Amniotic epithelial cell (primary cell): Measurements from ENCODE around the gene TIMM10.
"Not testable (repeated sequence)": the region's sequence is repeated elsewhere in the genome, so short reads cannot be mapped to it uniquely, and the experiment has no call there.

Experiments used
- DNase-seq: peaks from one replicate; pipeline ENCODE4 v3.0.0-alpha.2; 2010; ENCODE audit warnings: low read depth

The TIMM10 gene

DNA sequence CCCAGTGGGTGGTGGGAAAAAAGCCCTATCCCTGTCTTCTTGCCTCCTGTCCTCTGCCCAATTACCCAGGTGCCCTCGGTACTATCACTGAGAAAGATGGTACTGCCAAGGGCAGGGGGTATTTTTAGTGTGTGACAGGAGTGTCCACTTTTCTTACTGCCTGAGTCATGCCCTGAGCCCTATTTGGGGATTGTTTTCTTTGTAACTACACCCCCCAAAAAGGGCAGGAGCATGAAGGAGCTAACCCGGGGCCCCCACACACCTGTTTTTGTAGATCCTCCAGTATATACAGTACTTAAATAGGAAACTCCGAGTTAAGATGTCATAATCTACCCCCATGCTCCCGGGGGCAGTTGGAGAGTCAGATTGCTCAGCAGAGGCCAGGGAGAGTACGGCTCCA lies 10.6 kb upstream of the TIMM10 start:
- DNase-seq: no peak

DNA sequence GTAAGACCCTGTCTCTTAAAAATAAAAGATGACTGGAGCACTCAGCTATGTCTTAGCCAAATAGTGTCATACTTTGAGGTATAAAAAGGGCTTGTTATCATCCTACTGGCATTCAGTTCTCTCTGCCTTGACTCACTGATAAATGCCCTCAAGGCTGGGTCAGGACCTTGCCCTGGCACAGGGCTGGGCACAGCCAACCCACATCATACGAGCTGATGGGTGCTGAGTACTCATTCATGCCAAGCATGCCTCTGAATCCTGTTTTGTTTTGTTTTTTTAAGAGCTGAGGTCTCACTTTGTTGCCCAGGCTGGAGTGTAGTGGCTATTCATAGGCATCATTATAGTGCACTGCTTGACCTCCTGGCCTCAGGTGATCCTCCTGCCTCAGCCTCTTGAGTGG lies 8.8 kb upstream of the TIMM10 start:
- no peak for DNase-seq

DNA sequence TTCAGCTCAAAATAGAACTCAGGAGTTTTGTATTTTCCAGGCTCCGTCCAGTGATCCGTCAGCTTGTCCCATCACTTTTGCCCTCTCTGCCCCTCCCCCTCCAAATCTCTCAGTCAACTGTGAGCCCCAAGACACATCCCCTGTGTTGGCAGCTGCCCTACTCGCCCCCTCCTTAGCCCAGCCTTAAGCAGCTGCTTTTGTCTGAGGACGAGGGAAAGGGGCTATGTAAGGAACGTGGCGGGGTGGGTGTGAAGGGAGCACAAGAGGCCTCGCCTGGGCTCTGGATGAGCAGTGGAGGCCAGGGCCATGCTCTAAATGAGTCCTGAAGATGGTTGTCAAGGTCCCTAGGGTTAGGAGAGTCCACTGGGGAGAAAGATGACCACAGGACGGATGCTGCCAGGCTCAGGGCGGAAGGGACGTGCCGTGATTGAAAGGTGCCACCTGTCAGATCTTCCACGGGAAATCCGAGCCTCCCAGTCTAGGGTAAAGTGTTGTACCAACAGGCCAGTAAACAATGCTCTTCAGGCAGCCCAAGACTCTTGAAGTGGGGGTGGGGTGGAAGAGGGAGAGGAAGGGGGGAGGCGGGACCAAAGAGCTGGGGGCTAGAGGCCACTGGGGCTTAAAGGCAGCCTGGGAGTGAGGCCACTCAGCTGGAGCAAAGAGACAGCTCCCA lies 6.5 kb upstream of the TIMM10 start, which contains the start of gene SMTNL1:
Gene SMTNL1, plus strand, starts transcription at position 649 of the 673 bp plus-strand sequence. CDS start 5,048 bp downstream, outside the sequence.
- DNase-seq: no peak

DNA sequence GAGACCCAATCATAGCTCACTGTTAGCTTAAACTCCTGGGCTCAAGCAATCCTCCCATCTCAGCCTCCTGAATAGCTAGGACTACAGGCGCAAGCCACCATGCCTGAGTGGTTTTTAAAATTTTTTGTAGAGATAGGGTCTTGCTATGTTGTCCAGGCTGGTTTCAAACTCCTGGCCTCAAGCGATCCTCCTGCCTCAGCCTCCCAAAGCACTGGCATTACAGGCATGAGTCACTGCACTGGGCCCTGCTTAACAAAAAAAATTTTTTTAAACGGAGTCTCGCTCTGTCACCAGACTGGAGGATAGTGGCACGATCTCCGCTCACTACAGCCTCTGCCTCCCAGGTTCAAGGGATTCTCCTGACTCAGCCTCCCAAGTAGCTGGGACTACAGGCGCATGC lies 3.9 kb upstream of the TIMM10 start:
- DNase-seq: not testable (repeated sequence)

DNA sequence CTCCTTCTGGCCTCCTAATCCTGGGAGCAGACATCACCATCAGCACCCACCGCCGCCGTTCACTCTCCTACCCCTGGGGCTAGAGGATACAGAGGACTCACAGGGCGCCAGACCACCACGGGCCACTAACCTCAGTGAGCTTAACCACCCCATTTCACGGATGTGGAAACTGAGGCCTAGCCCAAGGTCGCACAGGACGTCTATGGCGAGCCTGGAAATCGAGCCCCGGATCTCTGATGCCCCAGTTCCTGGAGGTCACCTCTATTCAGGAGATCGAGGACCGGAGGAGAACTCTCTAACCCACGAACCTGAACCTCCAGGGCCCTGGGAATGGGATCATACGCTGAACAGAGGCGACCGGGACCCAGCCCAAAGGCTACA lies 349 bp downstream of the TIMM10 start:
- no peak for DNase-seq

DNA sequence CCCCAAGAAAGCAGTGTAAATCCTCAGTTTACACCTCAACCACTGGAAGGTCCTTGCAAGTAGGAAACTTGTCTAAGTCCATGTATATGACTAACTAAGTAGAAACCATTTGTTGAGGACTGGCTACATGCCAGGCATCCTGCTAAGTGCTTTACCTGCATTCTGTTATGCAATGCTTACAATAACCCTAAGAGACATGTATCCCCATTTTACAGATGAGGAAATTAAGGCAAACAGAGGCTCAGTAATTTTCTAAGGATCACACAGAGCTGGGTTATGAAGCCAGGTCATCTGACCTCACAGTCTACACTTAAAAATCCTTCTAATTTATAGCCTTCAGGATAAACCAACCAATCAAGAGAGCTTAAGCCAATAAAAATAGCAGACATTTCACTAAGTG lies 1.5 kb downstream of the TIMM10 start:
- DNase-seq: no peak

DNA sequence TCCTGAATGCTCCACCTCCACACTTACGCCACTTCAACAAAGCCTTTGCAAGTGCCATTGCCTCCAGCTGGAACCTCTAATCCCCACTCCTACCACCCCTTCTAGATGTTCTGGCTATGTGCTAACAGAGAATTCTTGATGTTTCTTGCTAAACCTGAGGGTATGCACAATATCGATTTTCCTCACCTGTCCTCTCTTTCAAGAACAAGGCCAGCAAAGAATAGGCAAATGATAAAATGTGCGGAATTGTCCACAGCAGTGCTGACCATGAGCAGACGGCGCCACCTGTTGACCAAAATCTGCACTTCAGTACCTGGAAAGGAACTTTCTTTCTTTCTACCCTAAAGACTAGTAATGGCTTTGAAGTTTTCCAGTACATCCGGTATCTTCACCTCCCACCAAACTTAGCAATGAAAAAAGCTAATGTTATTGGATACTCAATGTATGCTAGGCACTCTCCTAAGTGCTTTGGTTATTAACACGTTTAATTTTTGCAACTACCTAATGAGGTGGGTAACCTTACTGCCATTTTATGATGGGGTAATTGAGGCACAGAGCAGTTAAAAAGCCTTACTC lies 3.4 kb downstream of the TIMM10 start:
- peak; percentile 49 for DNase-seq

DNA sequence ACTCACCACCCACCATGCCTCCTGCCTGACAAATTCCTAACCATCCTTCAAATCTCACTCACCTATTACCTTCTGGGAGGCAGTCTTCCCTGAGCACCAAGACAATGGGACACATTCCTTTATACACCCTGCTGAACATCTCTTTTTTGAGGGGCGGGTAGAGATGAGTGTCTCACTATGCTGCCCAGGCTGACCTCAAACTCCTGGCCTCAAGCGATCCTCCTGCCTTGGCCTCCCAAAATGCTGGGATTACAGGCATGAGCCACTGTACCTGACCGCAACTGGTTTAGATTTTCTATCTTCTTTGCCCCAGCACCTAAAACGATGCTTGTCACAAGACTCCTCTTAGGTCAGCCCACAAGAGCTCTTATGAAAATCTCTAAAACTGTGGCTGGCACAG lies 7.1 kb downstream of the TIMM10 start:
- DNase-seq: no peak

DNA sequence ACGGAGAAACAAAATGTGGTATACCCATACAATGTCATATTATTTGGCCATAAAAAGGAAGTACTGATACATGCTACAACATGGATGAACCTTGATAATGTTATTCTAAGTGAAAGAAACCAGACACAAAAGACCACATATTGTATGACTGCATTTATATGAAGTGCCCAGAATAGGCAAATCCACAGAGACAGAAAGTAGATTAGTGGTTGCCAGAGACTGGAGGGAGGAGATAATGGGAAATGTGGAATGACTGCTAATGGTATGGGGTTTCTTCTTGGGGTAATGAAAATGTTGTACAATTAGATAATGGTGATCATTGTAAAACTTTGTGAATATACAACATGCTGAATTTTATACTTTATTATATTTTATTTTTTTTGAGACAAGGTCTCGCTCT lies 9.4 kb downstream of the TIMM10 start:
- DNase-seq: no peak

DNA sequence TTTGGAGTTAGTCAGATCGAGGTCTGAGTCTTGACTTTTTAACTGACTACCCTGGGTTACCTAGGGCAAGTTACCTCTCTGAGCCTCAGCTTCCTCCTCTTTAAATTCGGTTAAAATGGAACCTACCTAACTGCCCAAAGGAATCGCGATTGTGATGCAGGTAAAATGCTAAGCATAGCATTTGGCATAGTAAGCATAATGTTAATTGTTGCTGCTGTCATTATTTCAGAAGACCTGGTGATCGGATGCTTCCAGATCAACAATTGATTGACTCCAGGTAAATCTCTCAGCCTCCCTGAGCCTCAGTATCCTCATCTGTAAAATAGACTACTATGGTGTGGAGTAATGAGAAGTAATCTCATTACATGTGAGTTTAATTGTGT lies 14.5 kb downstream of the TIMM10 start:
- DNase-seq: no peak

DNA sequence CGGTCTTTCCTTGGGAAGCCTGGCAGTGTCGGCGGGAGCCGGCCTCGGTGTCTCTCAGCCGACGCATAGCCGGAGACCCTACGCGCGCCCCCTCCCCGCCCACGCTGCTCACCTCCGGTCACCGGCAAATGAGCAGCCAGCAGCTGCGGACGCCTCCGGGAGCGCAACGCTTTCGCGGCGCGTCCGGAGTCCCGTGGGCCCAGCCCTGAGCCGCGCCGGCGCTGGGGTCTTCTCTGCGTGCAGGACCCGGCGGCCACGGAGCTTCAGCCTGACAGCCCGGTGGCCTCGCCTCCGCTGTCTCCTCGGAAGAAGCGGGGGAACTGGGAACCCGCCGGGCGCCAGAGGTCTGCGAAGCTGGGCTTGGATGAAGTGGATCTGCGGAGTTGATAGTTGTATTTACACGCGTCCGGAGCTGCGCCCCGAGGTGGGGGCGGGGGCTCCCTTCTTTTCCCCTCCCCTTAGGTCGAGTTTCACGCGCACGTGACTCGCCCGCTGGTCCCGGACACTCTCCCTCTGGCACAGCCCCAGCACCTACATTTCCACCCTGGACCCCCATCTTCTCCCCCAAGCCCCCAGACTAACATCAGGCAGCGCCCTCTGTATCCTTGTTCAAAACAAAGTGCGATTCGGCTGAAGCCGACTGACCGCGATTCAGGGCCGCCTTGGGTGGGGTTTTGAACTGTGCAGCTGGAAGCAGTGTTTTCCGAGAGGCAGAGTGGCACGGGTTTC lies 15.1 kb downstream of the TIMM10 start, which contains the start of gene SLC43A1:
Gene SLC43A1, minus strand, starts transcription at position 371 of the 729 bp plus-strand sequence. CDS start 1,591 bp downstream, outside the sequence.
- peak; percentile 62 for DNase-seq

DNA sequence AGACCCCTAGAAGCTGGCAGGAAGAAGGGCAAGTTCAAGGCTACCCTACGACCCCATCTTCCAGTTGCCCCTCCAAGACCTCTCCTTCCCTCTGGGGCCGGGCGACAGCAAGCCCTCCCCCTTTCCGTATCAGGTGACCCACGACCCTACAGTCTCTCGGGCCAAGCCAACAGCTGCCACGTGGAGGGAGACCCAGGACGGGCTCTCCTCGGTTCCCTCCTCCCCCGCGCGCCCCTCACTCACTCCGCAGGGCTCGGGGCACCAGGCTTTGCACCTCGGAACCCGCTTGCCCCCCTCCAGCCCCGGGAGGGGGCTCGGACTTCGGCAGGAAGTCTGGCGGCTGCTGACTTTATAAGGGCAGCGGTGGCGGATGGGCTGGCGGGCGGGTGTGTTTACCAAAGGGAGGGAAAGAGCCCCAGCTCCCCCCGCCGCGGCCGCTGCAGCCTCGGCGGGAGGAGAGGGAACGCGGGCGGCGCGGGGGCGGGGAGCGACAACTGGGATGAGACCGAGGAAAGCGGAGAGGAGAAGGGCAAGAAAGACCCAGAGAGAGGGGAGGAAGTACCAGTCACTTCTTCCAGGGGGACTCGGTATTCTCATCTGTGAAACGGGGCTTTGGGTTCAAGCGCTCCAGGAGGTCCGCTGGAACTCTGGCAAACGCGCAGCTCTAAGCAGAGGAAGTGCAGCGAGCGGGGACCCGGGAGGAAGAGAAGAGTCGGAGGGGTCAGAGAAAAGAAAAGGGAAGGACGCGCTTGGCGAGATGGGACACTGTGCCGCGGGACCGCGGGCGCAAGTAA lies 15.8 kb downstream of the TIMM10 start:
- peak; percentile 9 for DNase-seq

DNA sequence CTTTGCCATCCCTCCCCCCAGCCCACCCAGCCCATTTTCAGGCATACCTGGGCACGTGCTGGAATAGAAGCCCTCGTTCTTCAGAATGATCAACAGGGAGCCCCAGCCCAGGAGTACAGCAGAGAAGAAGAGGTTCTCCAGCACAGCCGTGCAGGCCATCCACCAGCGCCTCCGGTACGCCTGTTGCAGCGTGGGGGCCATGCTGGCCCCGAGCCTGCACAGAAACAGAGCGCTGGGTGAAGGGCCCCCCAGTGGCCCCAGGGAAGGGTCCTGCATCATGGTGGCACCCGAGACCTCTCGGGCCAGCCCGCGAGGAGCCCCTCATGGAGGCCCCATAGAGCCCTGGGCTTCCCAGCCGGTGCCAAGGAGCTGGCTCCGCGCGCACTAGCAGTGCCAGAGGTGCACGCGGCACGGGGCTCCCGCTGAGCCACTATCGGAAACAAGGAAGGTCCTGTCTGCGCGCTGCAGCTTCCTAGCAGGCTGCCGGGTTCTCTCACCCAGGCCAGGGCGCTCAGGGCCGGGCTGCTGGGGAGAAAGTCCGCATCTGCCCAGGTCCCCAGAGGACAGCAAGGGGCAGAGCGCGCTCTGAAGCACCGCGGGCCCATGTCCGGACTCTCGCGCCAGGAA lies 16.5 kb downstream of the TIMM10 start:
- DNase-seq: peak; percentile 28

DNA sequence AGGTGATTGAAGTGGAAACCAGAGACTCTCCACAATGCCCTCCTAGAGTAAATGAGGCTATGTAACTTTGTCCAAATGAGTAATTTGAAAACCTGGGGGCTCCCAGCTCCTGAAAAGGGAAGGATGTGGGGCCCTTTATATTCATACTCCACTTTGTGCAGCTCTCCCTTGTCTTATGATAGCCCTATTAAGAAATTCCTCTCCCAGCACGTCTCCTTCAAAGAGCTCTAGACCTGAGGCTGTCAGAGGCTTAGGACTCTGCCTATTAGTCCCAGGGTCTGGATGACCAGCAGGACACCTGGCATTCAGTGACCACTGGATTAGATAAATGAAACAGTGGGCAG lies 17.1 kb downstream of the TIMM10 start:
- no peak for DNase-seq

DNA sequence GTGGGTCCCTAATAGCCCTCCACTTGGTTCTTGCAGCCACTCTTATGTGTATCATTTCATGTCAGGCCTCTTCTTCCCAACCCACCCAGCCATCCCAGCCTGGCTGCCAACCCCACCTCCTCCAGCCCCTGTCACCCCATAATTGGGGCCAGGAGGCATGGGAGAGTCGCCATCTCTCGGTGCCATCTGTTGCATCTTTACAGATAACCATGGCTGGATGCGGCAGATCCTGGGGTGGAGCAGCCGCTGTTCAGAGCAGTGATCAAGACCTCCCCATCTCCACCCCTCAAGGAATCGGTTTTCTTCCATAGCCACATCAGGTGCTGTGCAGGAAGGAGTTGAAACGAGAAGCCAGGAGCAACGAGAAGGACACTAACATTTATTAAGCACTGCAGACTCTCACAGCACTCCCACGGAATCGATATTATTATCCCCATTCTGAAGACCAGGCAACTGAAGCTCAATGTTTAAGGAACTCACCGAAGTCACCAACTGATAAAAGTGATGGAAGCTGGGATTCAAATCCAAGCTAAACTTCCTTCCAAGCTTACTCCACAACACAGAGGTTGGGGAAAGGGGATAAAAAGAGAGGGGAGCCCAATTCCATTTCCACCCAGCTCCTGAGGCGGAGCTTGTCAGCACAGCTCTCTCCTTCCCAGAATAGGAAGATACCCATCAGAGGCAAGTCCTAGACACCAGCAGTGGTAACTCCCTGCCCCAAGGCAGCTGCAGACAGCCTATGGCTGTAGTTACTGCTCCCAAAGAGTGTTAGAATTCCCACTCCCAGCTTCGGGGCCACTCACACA lies 17.7 kb downstream of the TIMM10 start:
- no peak for DNase-seq

DNA sequence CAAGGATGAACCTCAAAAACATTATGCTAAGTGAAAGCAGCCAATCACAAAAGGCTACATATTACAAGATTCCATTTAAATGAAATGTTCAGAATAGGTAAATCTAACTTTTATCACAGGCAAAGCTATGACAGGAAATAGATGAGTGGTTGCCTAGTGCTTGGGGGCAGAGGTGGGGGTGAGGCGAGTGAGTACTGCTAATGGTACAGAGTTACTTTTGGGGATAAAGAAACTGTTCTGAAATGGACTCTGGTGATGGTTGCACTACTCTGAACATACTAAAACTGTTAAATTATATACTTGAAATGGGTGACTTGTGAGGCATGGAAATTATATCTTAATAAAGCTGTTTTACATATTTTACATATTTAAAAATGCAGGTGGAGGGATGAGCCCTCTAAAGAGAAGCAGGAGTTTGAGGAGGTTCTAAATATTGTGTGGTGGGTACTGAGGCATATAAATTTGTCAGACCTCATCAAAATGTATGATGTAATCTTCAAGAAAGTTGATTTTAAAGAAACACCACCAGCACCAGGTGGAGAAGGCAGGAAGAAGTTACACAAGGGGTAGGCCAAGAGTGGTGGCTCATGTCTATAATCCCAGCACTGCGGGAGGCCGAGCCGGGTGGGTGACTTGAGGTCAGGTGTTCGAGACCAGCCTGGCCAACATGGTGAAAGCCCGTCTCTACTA lies 18.7 kb downstream of the TIMM10 start:
- no peak for DNase-seq

DNA sequence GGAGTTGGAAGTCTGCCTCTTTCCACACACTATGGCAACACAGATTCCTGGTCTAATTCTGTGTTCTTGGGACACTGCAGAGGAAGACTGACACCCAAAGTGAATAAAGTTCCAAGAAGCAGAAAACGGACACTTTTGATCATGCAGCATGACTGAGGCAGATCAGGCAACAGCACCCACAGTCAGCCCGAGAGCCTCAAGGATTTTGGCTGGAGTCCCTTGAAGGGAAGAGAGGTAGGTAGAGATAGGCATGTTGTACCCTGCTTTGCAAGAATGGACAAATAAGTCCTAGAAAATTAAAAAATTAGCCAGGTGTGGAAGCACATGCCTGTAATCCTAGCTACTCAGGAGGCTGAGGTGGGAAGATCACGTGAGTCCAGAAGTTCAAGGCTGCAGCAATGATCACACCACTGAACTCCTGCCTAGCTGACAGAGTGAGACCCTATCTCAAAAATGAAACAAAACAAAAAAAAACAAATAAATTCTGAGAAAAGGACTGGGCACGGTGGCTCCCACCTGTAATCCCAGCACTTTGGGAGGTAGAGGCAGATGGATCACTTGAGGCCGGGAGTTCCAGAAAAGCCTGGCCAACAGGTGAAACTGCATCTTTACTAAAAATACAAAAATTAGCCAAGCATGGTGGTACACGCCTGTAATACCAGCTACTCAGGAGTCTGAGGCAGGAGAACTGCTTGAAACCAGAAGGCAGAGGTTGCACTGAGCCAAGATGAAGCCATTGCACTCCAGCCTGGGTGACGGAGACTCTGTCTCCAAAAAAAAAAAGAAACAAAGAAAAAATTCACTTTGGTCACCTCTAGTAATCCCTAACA lies 22.0 kb downstream of the TIMM10 start:
- DNase-seq: no peak

DNA sequence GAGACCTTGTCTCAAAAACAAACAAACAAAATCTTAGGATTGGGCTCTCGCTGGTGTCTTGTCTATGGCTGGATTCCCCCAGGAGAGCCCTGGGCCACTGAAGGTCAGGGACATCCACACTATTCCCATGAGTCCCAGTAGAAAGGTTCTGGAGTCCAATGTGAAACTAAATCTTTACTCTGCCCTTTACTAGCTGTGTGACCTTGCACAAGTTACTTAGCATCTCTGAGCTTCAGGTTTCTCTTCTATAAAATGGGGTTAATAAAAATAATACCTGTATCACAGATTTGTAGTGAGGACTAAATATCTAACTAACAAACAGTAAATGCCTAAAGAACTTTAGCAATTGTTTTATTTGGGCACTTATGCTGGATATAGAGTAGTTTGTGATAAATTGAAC lies 24.0 kb downstream of the TIMM10 start:
- no peak for DNase-seq

DNA sequence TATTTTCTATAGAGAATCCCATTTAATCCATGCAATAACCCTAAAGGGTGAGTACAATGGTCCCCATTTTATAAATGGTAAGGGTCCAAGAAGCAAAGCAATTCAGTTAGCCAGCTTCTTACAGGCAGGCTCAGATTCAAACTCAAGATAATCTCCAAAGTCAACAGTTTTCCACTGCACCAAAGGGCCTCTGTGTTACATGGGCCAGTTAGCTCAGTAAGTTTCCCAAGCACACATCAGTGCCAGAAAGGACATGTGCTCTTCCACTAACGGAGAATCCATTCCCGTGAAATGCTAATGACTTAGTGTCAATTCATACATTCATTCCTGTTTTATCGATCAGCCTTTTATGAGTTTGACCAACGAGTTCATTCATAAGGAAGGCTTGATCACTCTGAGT lies 26.0 kb downstream of the TIMM10 start:
- DNase-seq: no peak

DNA sequence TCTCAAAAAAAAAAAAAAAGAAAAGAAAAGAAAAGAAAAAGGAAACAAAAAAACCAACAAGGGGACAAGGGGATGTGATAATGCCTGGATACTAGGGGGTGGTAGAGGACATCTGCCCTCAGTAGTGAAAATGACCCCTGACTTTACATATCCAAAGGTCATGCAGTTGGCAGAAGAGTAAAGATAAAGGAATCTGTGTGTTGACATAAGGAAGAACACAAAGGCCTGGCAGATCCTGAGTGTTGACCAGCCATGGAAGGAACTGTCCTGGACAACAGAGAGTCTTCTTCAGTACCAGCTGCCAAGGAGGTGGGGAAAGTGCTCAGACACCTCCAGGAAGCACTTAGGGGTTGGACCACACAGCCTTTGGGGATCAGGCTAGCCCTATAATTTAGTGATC lies 27.7 kb downstream of the TIMM10 start:
- DNase-seq: no peak
